Measurements from ENCODE around the gene SEC62.

The SEC62 gene

GRCh38 chr3:169952045-169952444, 14.6 kb upstream of the SEC62 start:
- Histone ChIP-seq H3K27ac (ENCODE audit: low read length) (no peak overlapping the region), H4K20me1 (ENCODE audit: insufficient read depth, low read length) (no peaks in the 10 kb centered on the region), H2AFZ (ENCODE audit: low read depth, low read length) (no peak overlapping the region), H3K36me3 (ENCODE audit: insufficient read depth, low read length) (no peaks in the 10 kb centered on the region), H3K4me2 (ENCODE audit: insufficient read depth, low read length) (no peak overlapping the region), H3K4me1 (ENCODE audit: insufficient read depth, low read length) (no peaks in the 10 kb centered on the region), H3K9ac (ENCODE audit: low read depth, low read length) (no peak overlapping the region), H3K9me3 (ENCODE audit: insufficient read depth, low read length, severe bottlenecking) (no peaks in the 10 kb centered on the region), H3K79me2 (ENCODE audit: insufficient read depth, low read length) (no peaks in the 10 kb centered on the region), H3K27me3 (ENCODE audit: insufficient read depth, low read length, poor library complexity) (peaks cover 10% of the 10 kb centered on the region), H3K4me3 (ENCODE audit: low read depth in 1 of 2, low read length in 2 of 2) (no peak overlapping the region)
- ATAC-seq (ENCODE audit: insufficient read depth, low read depth): no peak
- DNase-seq: no peak
- TF ChIP-seq CTCF (IDR thresholded peaks at IDR 0.05; ENCODE audit: borderline replicate concordance, extremely low read depth, low read length, poor library complexity, severe bottlenecking) (no peak), EZH2 (IDR thresholded peaks at IDR 0.05; ENCODE audit: borderline replicate concordance, low read depth, low read length, severe bottlenecking) (no peak)

- Histone ChIP-seq H3K27ac (ENCODE audit: low read length) (no peak overlapping the region), H4K20me1 (ENCODE audit: insufficient read depth, low read length) (no peaks in the 10 kb centered on the region), H3K27me3 (ENCODE audit: insufficient read depth, low read length, poor library complexity) (peaks cover 6% of the 10 kb centered on the region), H2AFZ (ENCODE audit: low read depth, low read length) (no peak overlapping the region), H3K9ac (ENCODE audit: low read depth, low read length) (no peak overlapping the region), H3K79me2 (ENCODE audit: insufficient read depth, low read length) (no peaks in the 10 kb centered on the region), H3K36me3 (ENCODE audit: insufficient read depth, low read length) (no peaks in the 10 kb centered on the region), H3K4me3 (ENCODE audit: low read depth in 1 of 2, low read length in 2 of 2) (no peak overlapping the region), H3K4me1 (ENCODE audit: insufficient read depth, low read length) (no peaks in the 10 kb centered on the region), H3K4me2 (ENCODE audit: insufficient read depth, low read length) (no peak overlapping the region), H3K9me3 (ENCODE audit: insufficient read depth, low read length, severe bottlenecking) (no peaks in the 10 kb centered on the region)
- DNase-seq (no peak), ATAC-seq (ENCODE audit: insufficient read depth, low read depth) (no peak)
- TF ChIP-seq EZH2 (IDR thresholded peaks at IDR 0.05; ENCODE audit: borderline replicate concordance, low read depth, low read length, severe bottlenecking): no peak
- no peak for TF ChIP-seq CTCF (IDR thresholded peaks at IDR 0.05; ENCODE audit: borderline replicate concordance, extremely low read depth, low read length, poor library complexity, severe bottlenecking)
Measured at GRCh38 chr3:169953462-169954141, 13.0 kb upstream of the SEC62 start.

- no peaks in the 10 kb centered on the region for H3K9me3 ChIP-seq (ENCODE audit: insufficient read depth, low read length, severe bottlenecking)
Measured at GRCh38 chr3:169954142-169954756, 12.4 kb upstream of the SEC62 start.

More at GRCh38 chr3:169954142-169954756, 12.4 kb upstream of the SEC62 start:
- Histone ChIP-seq H3K9ac (ENCODE audit: low read depth, low read length) (no peak overlapping the region), H3K4me2 (ENCODE audit: insufficient read depth, low read length) (no peak overlapping the region), H3K36me3 (ENCODE audit: insufficient read depth, low read length) (no peaks in the 10 kb centered on the region), H3K79me2 (ENCODE audit: insufficient read depth, low read length) (no peaks in the 10 kb centered on the region), H3K4me1 (ENCODE audit: insufficient read depth, low read length) (no peaks in the 10 kb centered on the region), H3K27ac (ENCODE audit: low read length) (no peak overlapping the region), H4K20me1 (ENCODE audit: insufficient read depth, low read length) (no peaks in the 10 kb centered on the region), H3K27me3 (ENCODE audit: insufficient read depth, low read length, poor library complexity) (peaks cover 6% of the 10 kb centered on the region), H3K4me3 (ENCODE audit: low read depth in 1 of 2, low read length in 2 of 2) (no peak overlapping the region), H2AFZ (ENCODE audit: low read depth, low read length) (no peak overlapping the region)
- ATAC-seq (ENCODE audit: insufficient read depth, low read depth): no peak
- TF ChIP-seq EZH2 (IDR thresholded peaks at IDR 0.05; ENCODE audit: borderline replicate concordance, low read depth, low read length, severe bottlenecking) (no peak), CTCF (IDR thresholded peaks at IDR 0.05; ENCODE audit: borderline replicate concordance, extremely low read depth, low read length, poor library complexity, severe bottlenecking) (no peak)
- no peak for DNase-seq

Data from DND-41 (cell line).